GM23338 (cell line): Measurements from ENCODE around the gene LRCH4. TPM values are rescaled to one million over a fixed set of nuclear protein-coding genes. Genes with fewer than 3 reads are reported as not detected.

Source experiments
- ATAC-seq: fragments of 200-7000 bp; cut with Tn5 transposase; 3 replicates; pipeline ENCODE4 v1.9.1; 2020
- DNase-seq: peaks from one replicate; pipeline ENCODE4 v3.0.0-alpha.2; 2015; ENCODE audit warnings: low spot score
- H2AFZ ChIP-seq: fragments of 200-600 bp; sonication (generic); 2 replicates; pipeline ENCODE4 v1.8.0; 2016; ENCODE audit warnings: antibody characterized with exemption, mild to moderate bottlenecking, moderate library complexity
- H3F3A ChIP-seq: fragments of 200-600 bp; sonication (generic); replicated peaks from 2 replicates; pipeline ENCODE4 v1.8.0; 2017; ENCODE audit warnings: antibody characterized with exemption, mixed run types, low read depth
- H3K27ac ChIP-seq: fragments of 200-600 bp; sonication (generic); 2 replicates; pipeline ENCODE4 v1.6.1; 2016; ENCODE audit warnings: low read depth
- H3K27me3 ChIP-seq: fragments of 200-600 bp; sonication (generic); 2 replicates; pipeline ENCODE4 v1.8.0; 2016; ENCODE audit warnings: mild to moderate bottlenecking, mixed run types, moderate library complexity; ENCODE audit not compliant: insufficient read depth
- H3K36me3 ChIP-seq: fragments of 200-600 bp; sonication (generic); 2 replicates; pipeline ENCODE4 v1.8.0; 2016; ENCODE audit warnings: mild to moderate bottlenecking; ENCODE audit not compliant: insufficient read depth
- H3K4me1 ChIP-seq: fragments of 200-600 bp; sonication (generic); 2 replicates; pipeline ENCODE4 v1.8.0; 2016; ENCODE audit warnings: mild to moderate bottlenecking, moderate library complexity; ENCODE audit not compliant: insufficient read depth
- H3K4me2 ChIP-seq: fragments of 200-600 bp; sonication (generic); 2 replicates; pipeline ENCODE4 v1.7.1; 2017; ENCODE audit warnings: mixed run types
- H3K4me3 ChIP-seq: fragments of 200-600 bp; sonication (generic); 2 replicates; pipeline ENCODE4 v1.6.1; 2016; ENCODE audit warnings: mixed run types
- H3K79me2 ChIP-seq: fragments of 200-600 bp; sonication (generic); replicated peaks from 2 replicates; pipeline ENCODE4 v1.8.0; 2017; ENCODE audit warnings: mild to moderate bottlenecking; ENCODE audit not compliant: insufficient read depth
- H3K9me2 ChIP-seq: fragments of 200-600 bp; sonication (generic); 2 replicates; pipeline ENCODE4 v1.8.0; 2017; ENCODE audit not compliant: insufficient read depth
- H4K20me1 ChIP-seq: fragments of 200-600 bp; sonication (generic); replicated peaks from 2 replicates; pipeline ENCODE4 v1.8.0; 2017; ENCODE audit warnings: mild to moderate bottlenecking; ENCODE audit not compliant: insufficient read depth
- H3K27ac Mint-ChIP-seq: 2 replicates; pipeline ENCODE4 v1.8.0; 2020; ENCODE audit warnings: inconsistent platforms, mild to moderate bottlenecking, moderate library complexity, mixed read lengths
- H3K27me3 Mint-ChIP-seq: 3 replicates; pipeline ENCODE4 v1.8.0; 2022; ENCODE audit warnings: low read depth, mild to moderate bottlenecking, moderate library complexity, mixed read lengths, inconsistent platforms; ENCODE audit not compliant: insufficient read depth, poor library complexity
- H3K36me3 Mint-ChIP-seq: 3 replicates; pipeline ENCODE4 v1.8.0; 2021; ENCODE audit warnings: low read depth, mild to moderate bottlenecking, inconsistent platforms, moderate library complexity, mixed read lengths
- H3K4me1 Mint-ChIP-seq: 3 replicates; pipeline ENCODE4 v1.8.0; 2020; ENCODE audit warnings: mild to moderate bottlenecking, inconsistent platforms, mixed read lengths
- H3K4me3 Mint-ChIP-seq: 3 replicates; pipeline ENCODE4 v1.8.0; 2021; ENCODE audit warnings: moderate library complexity, mild to moderate bottlenecking, inconsistent platforms, mixed read lengths
- H3K9me3 Mint-ChIP-seq: 3 replicates; pipeline ENCODE4 v1.8.0; 2020; ENCODE audit warnings: moderate library complexity, mild to moderate bottlenecking, inconsistent platforms, mixed read lengths
- CREB1 ChIP-seq: fragments of 250-450 bp; sonication (Bioruptor Pico); IDR thresholded peaks from 2 replicates; pipeline ENCODE4 v1.5.0; 2020; ENCODE audit warnings: low read depth, mild to moderate bottlenecking, moderate library complexity
- ETS1 ChIP-seq: IDR thresholded peaks from 2 replicates; pipeline ENCODE4 v1.6.1; 2016; ENCODE audit warnings: antibody characterized with exemption
- EZH2phosphoT487 ChIP-seq: fragments of 200-600 bp; sonication (generic); IDR thresholded peaks from one replicate; pipeline ENCODE4 v1.8.1; 2018; ENCODE audit warnings: antibody characterized with exemption; ENCODE audit not compliant: unreplicated experiment
- JUNB ChIP-seq: IDR thresholded peaks from one replicate; pipeline ENCODE4 v1.6.1; 2016; ENCODE audit warnings: antibody characterized with exemption; ENCODE audit not compliant: unreplicated experiment
- NANOG ChIP-seq: IDR thresholded peaks from 2 replicates; pipeline ENCODE4 v1.6.1; 2016; ENCODE audit warnings: antibody characterized with exemption, borderline replicate concordance
- POLR2AphosphoS5 ChIP-seq: IDR thresholded peaks from 2 replicates; pipeline ENCODE4 v1.6.1; 2016; ENCODE audit warnings: antibody characterized with exemption, low read depth
- STAT1 ChIP-seq: IDR thresholded peaks from one replicate; pipeline ENCODE4 v1.6.1; 2016; ENCODE audit warnings: antibody characterized with exemption; ENCODE audit not compliant: unreplicated experiment
- ZNF114 ChIP-seq: fragments of 250-450 bp; sonication (Bioruptor Pico); IDR thresholded peaks from 2 replicates; pipeline ENCODE4 v1.5.0; 2020; ENCODE audit warnings: mild to moderate bottlenecking, moderate library complexity
- ZNF331 ChIP-seq: fragments of 250-450 bp; sonication (Bioruptor Pico); IDR thresholded peaks from 2 replicates; pipeline ENCODE4 v1.5.0; 2020; ENCODE audit warnings: low read depth, mild to moderate bottlenecking, moderate library complexity
- polyA plus RNA-seq: library from polyadenylated mRNA; unstranded; fragments of >200 nt; fragmentation: Nextera tagmentation; extraction: Ambion mirVana; gene quantifications from 2 replicates; pipeline ENCODE4 v1.2.1, GENCODE V29; 2016
- total RNA-seq: library from RNA; depleted of rRNA; stranded (reverse); fragments of >200 nt; shearing (Covaris generic); gene quantifications from 2 replicates; pipeline ENCODE4 v1.2.3, GENCODE V29; 2014
- TF ChIP-seq, protein P1 (sequence below), 2 experiments: fragments of 200-600 bp in 1 of 2; sonication (generic) in 1 of 2; conservative IDR thresholded peaks; 2 replicates each; pipeline versions ENCODE4 v1.5.1 to v1.6.1; 2016 to 2017; ENCODE audit warnings: antibody characterized with exemption in 2 of 2, low read depth in 2 of 2, mild to moderate bottlenecking in 2 of 2, moderate library complexity in 1 of 2
- TF ChIP-seq, protein P2 (sequence below): IDR thresholded peaks from one replicate; pipeline ENCODE4 v1.6.1; 2018; ENCODE audit warnings: antibody characterized with exemption; ENCODE audit not compliant: unreplicated experiment

Gene LRCH4
- total and polyA plus RNA-seq, 2 experiments from 2014 or later: 21.4 to 51.0 TPM

DNA sequence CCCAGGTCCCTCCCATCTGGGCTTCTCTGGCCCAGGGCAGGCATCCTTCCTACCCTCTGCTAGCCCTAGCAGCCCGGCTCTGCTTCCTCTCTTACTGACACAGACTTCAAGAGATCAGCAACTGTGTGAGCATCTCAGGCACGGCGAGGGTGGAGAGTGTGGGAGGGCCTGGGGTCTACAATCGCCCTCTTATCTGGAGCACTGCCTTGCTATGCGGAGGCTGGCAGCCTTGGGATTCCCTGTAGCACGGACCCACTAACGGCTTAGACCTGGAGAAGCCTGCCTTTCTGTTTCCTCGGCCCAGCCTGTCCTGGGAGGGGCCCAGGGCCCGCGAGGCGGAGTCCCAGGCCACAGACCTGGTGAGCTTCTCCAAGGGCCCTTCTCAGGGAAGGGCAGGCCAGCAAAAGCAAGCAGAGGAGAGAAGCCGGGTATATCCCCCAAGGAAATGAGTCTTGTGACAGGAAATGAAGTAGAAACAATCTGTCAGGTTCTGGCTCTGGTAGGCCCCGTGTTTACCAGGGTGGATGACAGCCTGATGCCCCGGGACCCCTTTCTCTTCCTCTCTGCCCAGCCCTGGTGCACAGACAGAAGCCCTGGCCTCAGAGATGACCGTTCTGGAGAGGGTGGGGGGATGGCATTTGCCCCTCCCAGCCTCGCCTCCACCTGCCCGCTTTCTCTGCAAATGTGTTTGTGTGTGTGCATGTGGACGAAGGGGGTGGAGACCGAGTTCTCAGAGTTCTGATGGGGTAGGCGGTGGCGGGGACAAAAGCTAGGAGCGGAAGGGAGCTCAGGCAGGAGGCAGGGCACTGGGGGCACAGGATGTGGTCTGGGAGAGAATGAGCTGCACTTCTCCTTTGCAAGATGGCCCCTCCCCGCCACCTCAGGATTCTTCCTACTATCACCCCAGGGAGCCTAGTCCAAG lies 2.5 kb downstream of the LRCH4 start:
- Histone ChIP-seq H3K36me3 (0 out of 2 replicates have a peak, but pooled peaks cover 4% of the 10 kb centered on the region), H2AFZ (no peak overlapping the region), H3K4me1 (peaks cover 17% of the 10 kb centered on the region), H3K27ac (peak overlapping the region; percentile 84; the same call in 1 of the 2 replicates), H3K9me2 (no peaks in the 10 kb centered on the region), H3K79me2 (peaks cover 21% of the 10 kb centered on the region), H3K4me3 (peak overlapping the region; percentile 98; the same call in 1 of the 2 replicates), H3K27me3 (peaks cover 7% of the 10 kb centered on the region; the same call in 1 of the 2 replicates), H4K20me1 (peaks cover 8% of the 10 kb centered on the region; the same call in 1 of the 2 replicates), H3F3A (peaks cover 20% of the 10 kb centered on the region), H3K4me2 (peak overlapping the region; percentile 86)
- Mint-ChIP-seq H3K36me3 (no peaks in the 10 kb centered on the region; the same call in 1 of the 3 replicates), H3K4me3 (peak overlapping the region; percentile 91), H3K27ac (peak overlapping the region; percentile 90), H3K9me3 (no peaks in the 10 kb centered on the region), H3K27me3 (peaks cover 26% of the 10 kb centered on the region), H3K4me1 (peaks cover 27% of the 10 kb centered on the region)
- ATAC-seq (no peak), DNase-seq (peak; percentile 40)
- TF ChIP-seq POLR2AphosphoS5 (no peak), STAT1 (no peak), ZNF331 (CRISPR knock-in tag) (no peak), JUNB (no peak)
- TF ChIP-seq, protein P1, sequence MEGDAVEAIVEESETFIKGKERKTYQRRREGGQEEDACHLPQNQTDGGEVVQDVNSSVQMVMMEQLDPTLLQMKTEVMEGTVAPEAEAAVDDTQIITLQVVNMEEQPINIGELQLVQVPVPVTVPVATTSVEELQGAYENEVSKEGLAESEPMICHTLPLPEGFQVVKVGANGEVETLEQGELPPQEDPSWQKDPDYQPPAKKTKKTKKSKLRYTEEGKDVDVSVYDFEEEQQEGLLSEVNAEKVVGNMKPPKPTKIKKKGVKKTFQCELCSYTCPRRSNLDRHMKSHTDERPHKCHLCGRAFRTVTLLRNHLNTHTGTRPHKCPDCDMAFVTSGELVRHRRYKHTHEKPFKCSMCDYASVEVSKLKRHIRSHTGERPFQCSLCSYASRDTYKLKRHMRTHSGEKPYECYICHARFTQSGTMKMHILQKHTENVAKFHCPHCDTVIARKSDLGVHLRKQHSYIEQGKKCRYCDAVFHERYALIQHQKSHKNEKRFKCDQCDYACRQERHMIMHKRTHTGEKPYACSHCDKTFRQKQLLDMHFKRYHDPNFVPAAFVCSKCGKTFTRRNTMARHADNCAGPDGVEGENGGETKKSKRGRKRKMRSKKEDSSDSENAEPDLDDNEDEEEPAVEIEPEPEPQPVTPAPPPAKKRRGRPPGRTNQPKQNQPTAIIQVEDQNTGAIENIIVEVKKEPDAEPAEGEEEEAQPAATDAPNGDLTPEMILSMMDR (conservative IDR thresholded peaks at IDR 0.05; ENCODE audit: low read depth in 2 of 2): no peak
- TF ChIP-seq, protein P2, sequence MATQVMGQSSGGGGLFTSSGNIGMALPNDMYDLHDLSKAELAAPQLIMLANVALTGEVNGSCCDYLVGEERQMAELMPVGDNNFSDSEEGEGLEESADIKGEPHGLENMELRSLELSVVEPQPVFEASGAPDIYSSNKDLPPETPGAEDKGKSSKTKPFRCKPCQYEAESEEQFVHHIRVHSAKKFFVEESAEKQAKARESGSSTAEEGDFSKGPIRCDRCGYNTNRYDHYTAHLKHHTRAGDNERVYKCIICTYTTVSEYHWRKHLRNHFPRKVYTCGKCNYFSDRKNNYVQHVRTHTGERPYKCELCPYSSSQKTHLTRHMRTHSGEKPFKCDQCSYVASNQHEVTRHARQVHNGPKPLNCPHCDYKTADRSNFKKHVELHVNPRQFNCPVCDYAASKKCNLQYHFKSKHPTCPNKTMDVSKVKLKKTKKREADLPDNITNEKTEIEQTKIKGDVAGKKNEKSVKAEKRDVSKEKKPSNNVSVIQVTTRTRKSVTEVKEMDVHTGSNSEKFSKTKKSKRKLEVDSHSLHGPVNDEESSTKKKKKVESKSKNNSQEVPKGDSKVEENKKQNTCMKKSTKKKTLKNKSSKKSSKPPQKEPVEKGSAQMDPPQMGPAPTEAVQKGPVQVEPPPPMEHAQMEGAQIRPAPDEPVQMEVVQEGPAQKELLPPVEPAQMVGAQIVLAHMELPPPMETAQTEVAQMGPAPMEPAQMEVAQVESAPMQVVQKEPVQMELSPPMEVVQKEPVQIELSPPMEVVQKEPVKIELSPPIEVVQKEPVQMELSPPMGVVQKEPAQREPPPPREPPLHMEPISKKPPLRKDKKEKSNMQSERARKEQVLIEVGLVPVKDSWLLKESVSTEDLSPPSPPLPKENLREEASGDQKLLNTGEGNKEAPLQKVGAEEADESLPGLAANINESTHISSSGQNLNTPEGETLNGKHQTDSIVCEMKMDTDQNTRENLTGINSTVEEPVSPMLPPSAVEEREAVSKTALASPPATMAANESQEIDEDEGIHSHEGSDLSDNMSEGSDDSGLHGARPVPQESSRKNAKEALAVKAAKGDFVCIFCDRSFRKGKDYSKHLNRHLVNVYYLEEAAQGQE: no peak

- peaks cover 23% of the 10 kb centered on the region for H3K4me1 Mint-ChIP-seq
- TF ChIP-seq ETS1 (no peak), ZNF114 (CRISPR knock-in tag) (no peak), EZH2phosphoT487 (no peak), STAT1 (no peak), NANOG (no peak), CREB1 (CRISPR knock-in tag) (no peak), POLR2AphosphoS5 (no peak)
- TF ChIP-seq, protein P1 (conservative IDR thresholded peaks at IDR 0.05; ENCODE audit: low read depth in 2 of 2): no peak
- H3K36me3 Mint-ChIP-seq: no peaks in the 10 kb centered on the region; the same call in 1 of the 3 replicates
- H3F3A ChIP-seq: peaks cover 20% of the 10 kb centered on the region
- H3K4me3 ChIP-seq: no peak overlapping the region
- H3K36me3 ChIP-seq: 0 out of 2 replicates have a peak, but pooled peaks cover 4% of the 10 kb centered on the region
- no peak overlapping the region; the same call in 1 of the 2 replicates for H3K4me2 ChIP-seq
- H3K9me3 Mint-ChIP-seq: no peaks in the 10 kb centered on the region
- H3K27me3 ChIP-seq: no peaks in the 10 kb centered on the region
- H3K27ac ChIP-seq: no peak overlapping the region
- DNase-seq (no peak), ATAC-seq (no peak)
- H4K20me1 ChIP-seq: peaks cover 8% of the 10 kb centered on the region; the same call in 1 of the 2 replicates
- peaks cover 21% of the 10 kb centered on the region for H3K79me2 ChIP-seq
- H3K4me1 ChIP-seq: peaks cover 17% of the 10 kb centered on the region
- no peak overlapping the region for H2AFZ ChIP-seq
- no peak overlapping the region for H3K27ac Mint-ChIP-seq
- no peaks in the 10 kb centered on the region for H3K9me2 ChIP-seq
- peak overlapping the region; percentile 18; the same call in 1 of the 3 replicates for H3K4me3 Mint-ChIP-seq
- peaks cover 25% of the 10 kb centered on the region for H3K27me3 Mint-ChIP-seq
Measured at GRCh38 chr7:100582650-100583049, 3.3 kb downstream of the LRCH4 start.
